Pancreas (tissue), 10 donors: ENCODE measurements around the gene ERCC1. TPM values are rescaled to one million over a fixed set of nuclear protein-coding genes. Genes with fewer than 3 reads are reported as not detected.

Source experiments
- ATAC-seq, 4 donors: fragments of 200-7000 bp; cut with Tn5 transposase; one replicate each; pipeline versions ENCODE4 v1.8.0 to v1.9.1; 2020; ENCODE audit warnings: mild to moderate bottlenecking in 4 of 4, moderate library complexity in 4 of 4
- DNase-seq, 6 donors: peaks; one replicate each; pipeline ENCODE4 v3.0.0-alpha.2; 2020
- FAIRE-seq: peaks from 2 replicates; lab custom pipeline; 2012; peaks lifted over from hg19 to GRCh38; lab: Jason Lieb, UNC
- H3K27ac ChIP-seq, 4 donors: fragments of 200-600 bp; sonication (generic); 1 replicate in 3 of 4; 2 replicates in 1 of 4; pipeline versions ENCODE4 v1.5.0 to v1.8.0; 2020
- H3K27me3 ChIP-seq, 4 donors: fragments of 200-600 bp; one replicate each; pipeline ENCODE4 v1.8.0; 2021
- H3K36me3 ChIP-seq, 3 donors: fragments of 200-600 bp; sonication (generic) in 1 of 3; one replicate each; pipeline versions ENCODE4 v1.5.0 to v1.8.0; 2020 to 2021
- H3K4me1 ChIP-seq, 3 donors: fragments of 200-600 bp; one replicate each; pipeline ENCODE4 v1.8.0; 2021
- H3K4me3 ChIP-seq, 4 donors: fragments of 200-600 bp; sonication (generic) in 2 of 4; one replicate each; pipeline versions ENCODE4 v1.5.0 to v1.8.0; 2020 to 2021
- H3K9me3 ChIP-seq, 4 donors: fragments of 200-600 bp; one replicate each; pipeline ENCODE4 v1.8.0; 2021
- CTCF ChIP-seq, 4 donors: fragments of 200-600 bp; sonication (generic) in 3 of 4; IDR thresholded peaks; one replicate each; pipeline versions ENCODE4 v1.5.0 to v1.8.0; 2021; ENCODE audit warnings: antibody characterized with exemption in 4 of 4
- WGBS, 2 donors: extraction: QIAGEN DNeasy Blood & Tissue Kit; methylation state at CpG; one replicate each; pipeline ENCODE4 v1.1.7; 2013; 5-methylcytosine and 5-hydroxymethylcytosine counted together
- intact Hi-C, 3 donors: fragments of 100-400 bp; cut with DNase I; formaldehyde crosslinking; loops; one replicate each; pipeline versions ENCODE4 v1.11.1 to v1.14.2; 2022
- polyA plus RNA-seq, 2 donors: library from polyadenylated mRNA; stranded (reverse); fragments of 200-250 nt; gene quantifications; one replicate each; pipeline ENCODE4 v1.2.3, GENCODE V29; 2013
- total RNA-seq, 6 donors: library from RNA; stranded (reverse); fragmentation: NEBNext Ultra II Directional in 4 of 6; extraction: Animal tissue kit (Norgen Biotek cat#: 25700) in 4 of 6; gene quantifications; one replicate each; pipeline versions ENCODE4 v1.2.1 to v1.2.4, GENCODE V29; 2021 to 2023
- donor health status: healthy with polysubstance abuse.
- donor health status: DM: no; HTN: no; CAD: no; lungs with moderate emphysema.
- donor health status: DM: no; HTN: no; CAD: no.
- donor health status: control.
- donor health status: control.
- donor health status: Bipolar disorder and iron deficiency.
- donor health status: DM: yes; HTN: yes; CAD: no.
- donor health status: DM: no; HTN: no; CAD: no.
- donor health status: DM: no; HTN: no; CAD: no.
- donor health status: DM: yes; HTN: yes; CAD: no.

Gene ERCC1
- total and polyA plus RNA-seq, 8 donors: 28.9 to 42.3 (median 33.1) TPM

- no peak for TF ChIP-seq CTCF (IDR thresholded peaks at IDR 0.05)
- peak; percentile 8 to 43 (median 25) for ATAC-seq
- FAIRE-seq: no peak
- Histone ChIP-seq H3K4me3 (peak overlapping the region; percentile 20 to 64 (median 44)), H3K27me3 (no peaks in the 10 kb centered on the region), H3K27ac (peak overlapping the region; percentile 89 to 96 (median 94)), H3K4me1 (peaks cover 0 to 13% (median 9%) of the 10 kb centered on the region in 3 donors), H3K9me3 (no peaks in the 10 kb centered on the region), H3K36me3 (no peaks in the 10 kb centered on the region)
- 0 to 1% methylated on average over 19 of the region's 19 CpGs for WGBS, 2 donors
- no peak for DNase-seq
- intact Hi-C loops: no loop called here
Measured at GRCh38 chr19:45468803-45469131, 45.0 kb upstream of the ERCC1 start.

GRCh38 chr19:45468159-45468651 lies 44.5 kb upstream of the ERCC1 start:
- 0 to 1% methylated on average over 31 of the region's 31 CpGs for WGBS, 2 donors
- intact Hi-C loops: no loop called here
- ATAC-seq (peak in 1 of 4 donors; percentile 0), FAIRE-seq (no peak), DNase-seq (peak in 4 of 6 donors; percentile 48 to 73 (median 66))
- no peaks in the 10 kb centered on the region for H3K36me3 ChIP-seq
- H3K4me3 ChIP-seq: peak overlapping the region in 3 of 4 donors; percentile 33 to 64 (median 54)
- no peaks in the 10 kb centered on the region for H3K27me3 ChIP-seq
- no peaks in the 10 kb centered on the region for H3K9me3 ChIP-seq
- no peak for TF ChIP-seq CTCF (IDR thresholded peaks at IDR 0.05)
- peak overlapping the region; percentile 89 to 96 (median 94) for H3K27ac ChIP-seq
- H3K4me1 ChIP-seq: peaks cover 0 to 13% (median 9%) of the 10 kb centered on the region in 3 donors

- Histone ChIP-seq H3K9me3 (no peaks in the 10 kb centered on the region), H3K27ac (peak within 1 kb of the TSS; percentile 89 to 96 (median 94)), H3K4me1 (peaks cover 0 to 13% (median 9%) of the 10 kb centered on the region in 3 donors), H3K27me3 (no peaks in the 10 kb centered on the region), H3K4me3 (peak within 1 kb of the TSS; percentile 33 to 64 (median 47)), H3K36me3 (no peaks in the 10 kb centered on the region)
- DNase-seq (peak; percentile 93 to 99 (median 95)), FAIRE-seq (no peak), ATAC-seq (peak; percentile 65 to 77 (median 72))
- 0 to 1% methylated on average over 46 to 56 of the region's 56 CpGs for WGBS, 2 donors
- intact Hi-C loops: no loop called here
- no peak for TF ChIP-seq CTCF (IDR thresholded peaks at IDR 0.05)
Measured at GRCh38 chr19:45467456-45468158, 43.9 kb upstream of the ERCC1 start, which contains the start of gene FOSB. Gene FOSB, plus strand, starts transcription at chr19:45467996. Its CDS starts 591 bp downstream, at chr19:45468587.

GRCh38 chr19:45467115-45467455 lies 43.4 kb upstream of the ERCC1 start:
- DNase-seq (no peak), ATAC-seq (no peak), FAIRE-seq (no peak)
- peak overlapping the region in 3 of 4 donors; percentile 33 to 64 (median 54) for H3K4me3 ChIP-seq
- no peak for TF ChIP-seq CTCF (IDR thresholded peaks at IDR 0.05)
- 1 to 3% methylated on average over 11 of the region's 11 CpGs for WGBS, 2 donors
- peaks cover 0 to 13% (median 9%) of the 10 kb centered on the region in 3 donors for H3K4me1 ChIP-seq
- intact Hi-C loops: no loop called here
- H3K9me3 ChIP-seq: no peaks in the 10 kb centered on the region
- no peaks in the 10 kb centered on the region for H3K27me3 ChIP-seq
- peak overlapping the region in 3 of 4 donors; percentile 89 to 96 (median 93) for H3K27ac ChIP-seq
- H3K36me3 ChIP-seq: no peaks in the 10 kb centered on the region
